22Rv1 (cell line): ENCODE data around the gene PCYOX1L.

ENCODE experiments used
- H3K27ac ChIP-seq: fragments of 450-650 bp; 2 replicates; pipeline ENCODE4 v1.5.1; 2017
- ZFX ChIP-seq: fragments of 450-650 bp; IDR thresholded peaks from 2 replicates; pipeline ENCODE4 v1.6.1; 2017; ENCODE audit warnings: antibody characterized with exemption, borderline replicate concordance
- TF ChIP-seq, protein P1 (sequence below): fragments of 450-650 bp; IDR thresholded peaks from 2 replicates; pipeline ENCODE4 v1.5.1; 2017; ENCODE audit warnings: mild to moderate bottlenecking

PCYOX1L gene

DNA sequence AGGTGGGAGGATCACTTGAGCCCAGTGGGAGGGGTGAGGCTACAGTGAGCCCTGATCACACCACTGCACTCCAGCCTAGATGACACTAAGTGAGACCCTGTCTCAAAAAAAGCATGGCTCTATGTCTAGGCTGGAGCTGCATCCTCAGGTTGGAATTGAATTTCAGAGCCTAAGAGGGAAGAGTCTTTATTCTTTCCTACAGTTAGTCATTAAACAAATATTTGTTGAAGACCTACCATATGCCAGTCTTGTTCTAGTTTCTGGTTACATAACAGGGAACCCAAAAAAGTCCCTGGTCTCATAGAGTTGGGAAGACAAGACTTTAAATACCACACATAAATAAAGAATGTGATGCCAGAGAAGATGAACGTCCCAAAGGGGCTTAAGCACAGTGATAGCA lies 19.5 kb upstream of the PCYOX1L start:
- no peak for TF ChIP-seq ZFX
- TF ChIP-seq, protein P1, sequence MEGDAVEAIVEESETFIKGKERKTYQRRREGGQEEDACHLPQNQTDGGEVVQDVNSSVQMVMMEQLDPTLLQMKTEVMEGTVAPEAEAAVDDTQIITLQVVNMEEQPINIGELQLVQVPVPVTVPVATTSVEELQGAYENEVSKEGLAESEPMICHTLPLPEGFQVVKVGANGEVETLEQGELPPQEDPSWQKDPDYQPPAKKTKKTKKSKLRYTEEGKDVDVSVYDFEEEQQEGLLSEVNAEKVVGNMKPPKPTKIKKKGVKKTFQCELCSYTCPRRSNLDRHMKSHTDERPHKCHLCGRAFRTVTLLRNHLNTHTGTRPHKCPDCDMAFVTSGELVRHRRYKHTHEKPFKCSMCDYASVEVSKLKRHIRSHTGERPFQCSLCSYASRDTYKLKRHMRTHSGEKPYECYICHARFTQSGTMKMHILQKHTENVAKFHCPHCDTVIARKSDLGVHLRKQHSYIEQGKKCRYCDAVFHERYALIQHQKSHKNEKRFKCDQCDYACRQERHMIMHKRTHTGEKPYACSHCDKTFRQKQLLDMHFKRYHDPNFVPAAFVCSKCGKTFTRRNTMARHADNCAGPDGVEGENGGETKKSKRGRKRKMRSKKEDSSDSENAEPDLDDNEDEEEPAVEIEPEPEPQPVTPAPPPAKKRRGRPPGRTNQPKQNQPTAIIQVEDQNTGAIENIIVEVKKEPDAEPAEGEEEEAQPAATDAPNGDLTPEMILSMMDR, result no peak
- H3K27ac ChIP-seq, result no peak overlapping the region

DNA sequence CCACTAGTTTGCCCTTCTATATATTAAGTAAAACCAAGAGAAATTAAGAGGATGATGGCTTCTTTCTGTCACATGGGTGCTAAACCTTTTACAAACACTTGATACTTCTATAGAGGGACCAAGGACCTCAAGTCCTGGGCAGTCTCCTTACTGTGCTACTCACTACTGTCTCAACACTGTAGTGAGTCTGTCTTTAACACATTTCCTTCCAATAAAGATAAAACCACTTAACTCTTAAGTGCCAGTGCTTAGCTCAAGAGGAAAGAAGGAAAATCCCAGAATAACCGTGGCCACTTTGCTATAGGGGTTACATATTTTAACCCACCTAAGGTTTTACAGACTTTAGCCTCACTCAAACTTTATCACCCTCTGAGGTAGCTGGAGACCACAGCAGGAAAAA lies 16.9 kb upstream of the PCYOX1L start:
- no peak overlapping the region for H3K27ac ChIP-seq
- TF ChIP-seq, protein P1, result no peak
- TF ChIP-seq ZFX, result no peak

DNA sequence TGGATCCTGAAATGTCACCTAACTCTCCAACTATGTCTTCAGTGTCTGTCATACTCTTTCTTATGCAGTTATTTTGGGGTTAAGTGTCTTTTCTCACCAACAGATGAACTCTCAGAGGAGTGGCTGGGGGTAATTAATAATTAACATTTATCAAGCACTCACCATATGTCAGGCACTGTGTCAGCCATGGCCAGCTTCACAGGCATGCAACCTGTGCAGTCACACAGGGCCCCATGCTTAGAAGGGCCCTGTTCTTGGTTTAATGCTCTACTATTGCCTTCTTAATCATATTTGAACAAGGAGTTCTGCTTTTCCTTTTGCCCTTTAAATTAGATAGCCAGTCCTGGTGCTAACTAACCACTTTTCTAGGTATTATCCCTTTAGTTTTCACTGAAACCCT lies 16.0 kb upstream of the PCYOX1L start:
- H3K27ac ChIP-seq, result no peak overlapping the region
- TF ChIP-seq ZFX, result no peak
- TF ChIP-seq, protein P1, result no peak

DNA sequence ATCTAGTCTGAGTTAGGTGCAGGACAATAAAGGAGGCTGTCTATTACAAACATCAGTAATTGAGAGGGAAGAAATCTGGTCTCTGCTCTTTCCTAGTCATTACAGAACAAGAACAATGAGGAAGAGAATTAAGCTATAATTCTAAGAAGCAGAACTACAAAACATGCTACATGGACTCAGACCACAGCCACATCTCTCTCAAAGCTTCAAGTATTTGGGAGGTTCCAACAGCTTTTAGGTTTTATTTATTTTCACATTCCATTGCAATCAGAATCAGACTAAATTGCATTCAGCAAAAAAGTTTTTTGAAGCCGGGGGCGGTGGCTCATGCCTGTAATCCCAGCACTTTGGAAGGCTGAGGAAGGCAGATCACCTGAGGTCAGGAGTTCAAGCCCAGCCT lies 13.7 kb upstream of the PCYOX1L start:
- H3K27ac ChIP-seq, result peak overlapping the region; percentile 87

DNA sequence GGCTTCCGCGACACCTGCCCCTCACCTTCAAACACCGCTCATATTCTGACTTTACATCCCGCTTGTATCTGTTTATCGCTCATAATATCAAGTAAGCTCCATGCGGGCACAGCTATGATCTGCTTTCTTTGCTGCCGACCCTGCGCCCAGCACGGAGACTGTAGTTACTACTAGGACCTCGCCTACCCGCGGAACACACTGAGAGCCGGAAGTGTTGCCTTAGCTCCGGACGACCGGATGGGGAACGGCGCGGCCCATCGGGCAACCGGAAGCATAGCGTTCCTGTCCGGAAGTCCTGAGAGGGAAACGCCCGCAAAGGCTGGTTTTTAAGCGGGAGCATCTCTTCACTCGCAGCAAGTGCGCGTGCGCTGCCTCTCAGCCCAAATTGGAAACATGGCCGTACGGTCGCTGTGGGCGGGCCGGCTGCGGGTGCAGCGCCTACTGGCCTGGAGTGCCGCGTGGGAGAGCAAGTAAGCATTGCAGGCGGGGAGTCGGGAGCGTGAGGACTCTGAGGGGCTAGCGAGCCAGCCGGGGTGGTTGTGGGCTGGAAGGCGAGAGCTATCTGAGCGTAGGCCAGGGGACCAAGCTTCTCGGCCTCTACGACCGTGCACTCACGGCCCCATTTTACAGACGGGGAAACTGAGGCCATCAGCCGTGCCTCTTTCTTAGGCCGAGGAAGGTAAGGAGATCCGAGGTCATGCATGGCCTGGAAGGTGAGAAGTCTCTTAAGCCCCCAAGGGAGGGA lies 12.5 kb upstream of the PCYOX1L start, which contains the start of gene GRPEL2:
Gene GRPEL2 (plus strand): TSS at position 353 of the 745 bp plus-strand sequence. CDS start 41 bp downstream, at position 394.
- no peak for TF ChIP-seq ZFX
- TF ChIP-seq, protein P1, result no peak

More for the DNA sequence above, 13.7 kb upstream of the PCYOX1L start:
- TF ChIP-seq, protein P1, result no peak
- TF ChIP-seq ZFX, result no peak

DNA sequence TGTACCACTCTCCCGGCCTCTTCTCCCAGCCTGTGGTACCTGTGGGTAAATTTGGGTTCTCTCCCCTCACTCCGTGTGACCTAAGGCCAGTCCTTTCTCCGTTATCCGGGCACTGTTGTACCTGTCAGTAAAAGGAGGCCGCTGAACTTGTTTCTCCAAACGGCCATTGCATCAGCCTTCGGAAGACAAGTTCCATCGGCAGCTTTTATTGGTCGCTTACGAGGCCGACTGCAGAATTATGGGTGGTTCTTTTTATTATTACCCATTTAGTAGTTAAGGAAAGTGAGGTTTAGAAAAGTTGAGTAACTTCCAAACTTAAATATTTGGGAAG lies 12.0 kb upstream of the PCYOX1L start:
- peak overlapping the region; percentile 87 for H3K27ac ChIP-seq
- TF ChIP-seq ZFX, result no peak
- TF ChIP-seq, protein P1, result no peak

More for the DNA sequence above, 12.5 kb upstream of the PCYOX1L start, which contains the start of gene GRPEL2:
- H3K27ac ChIP-seq, result peak within 1 kb of the TSS; percentile 87

DNA sequence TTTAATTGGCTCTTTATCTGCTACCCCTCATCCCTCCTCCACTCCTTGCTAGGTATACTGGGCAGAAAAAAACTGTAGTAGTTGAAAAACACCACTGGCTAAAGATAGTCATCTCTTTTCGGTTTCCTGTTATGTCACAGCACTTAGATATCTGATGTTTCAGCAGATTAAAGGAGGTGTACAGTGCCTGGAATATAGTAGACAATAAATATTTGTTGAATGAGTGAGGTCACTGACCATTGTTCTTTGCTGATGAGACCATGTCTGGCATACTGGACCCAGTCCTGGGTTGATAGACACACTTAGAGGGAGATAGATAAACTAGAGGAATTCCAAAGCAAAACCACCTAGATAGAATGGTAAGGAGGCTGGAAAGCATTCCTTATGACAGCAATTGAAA lies 9.3 kb upstream of the PCYOX1L start:
- H3K27ac ChIP-seq, result no peak overlapping the region
- TF ChIP-seq, protein P1, result no peak
- TF ChIP-seq ZFX, result no peak
